Endodermal cell (in vitro differentiated cells): ENCODE measurements around the gene CDK10. TPM values are rescaled to one million over a fixed set of nuclear protein-coding genes. Genes with fewer than 3 reads are reported as not detected.

Source experiments
- DNase-seq: peaks from one replicate; pipeline ENCODE4 v3.0.0-alpha.2; 2017
- H3K27ac ChIP-seq: 2 replicates; pipeline ENCODE4 v1.5.1; 2013; ENCODE audit warnings: mild to moderate bottlenecking, low read depth, low read length, moderate library complexity
- H3K27me3 ChIP-seq: 2 replicates; pipeline ENCODE4 v1.6.1; 2013; ENCODE audit warnings: mild to moderate bottlenecking, low read length, moderate library complexity; ENCODE audit not compliant: insufficient read depth, control insufficient read depth, poor library complexity, severe bottlenecking
- H3K36me3 ChIP-seq: 2 replicates; pipeline ENCODE4 v1.7.0; 2013; ENCODE audit warnings: mild to moderate bottlenecking, low read length, moderate library complexity; ENCODE audit not compliant: control insufficient read depth, insufficient read depth
- H3K4me1 ChIP-seq: one replicate; pipeline ENCODE4 v1.7.0; 2013; ENCODE audit warnings: low read length; ENCODE audit not compliant: control insufficient read depth, insufficient read depth
- H3K4me3 ChIP-seq: 2 replicates; pipeline ENCODE4 v1.5.1; 2013; ENCODE audit warnings: mild to moderate bottlenecking, low read length, moderate library complexity
- H3K9ac ChIP-seq: 2 replicates; pipeline ENCODE4 v1.6.1; 2013; ENCODE audit warnings: mild to moderate bottlenecking, low read length, moderate library complexity; ENCODE audit not compliant: poor library complexity, severe bottlenecking; ENCODE audit errors: extremely low read depth
- H3K9me3 ChIP-seq: 2 replicates; pipeline ENCODE4 v1.6.1; 2013; ENCODE audit warnings: mild to moderate bottlenecking, low read length, moderate library complexity; ENCODE audit not compliant: control insufficient read depth
- H3K27ac Mint-ChIP-seq: 2 replicates; pipeline ENCODE4 v1.8.0; 2020; ENCODE audit warnings: mixed read lengths
- H3K27me3 Mint-ChIP-seq: 2 replicates; pipeline ENCODE4 v1.8.0; 2021; ENCODE audit warnings: mild to moderate bottlenecking, mixed read lengths; ENCODE audit not compliant: insufficient read depth
- H3K36me3 Mint-ChIP-seq: 2 replicates; pipeline ENCODE4 v1.8.0; 2020; ENCODE audit warnings: low read depth, mixed read lengths
- H3K4me1 Mint-ChIP-seq: 2 replicates; pipeline ENCODE4 v1.8.0; 2020; ENCODE audit warnings: mixed read lengths
- H3K4me3 Mint-ChIP-seq: 2 replicates; pipeline ENCODE4 v1.8.0; 2020; ENCODE audit warnings: mild to moderate bottlenecking, moderate library complexity, mixed read lengths
- H3K9me3 Mint-ChIP-seq: 2 replicates; pipeline ENCODE4 v1.8.0; 2020; ENCODE audit warnings: mild to moderate bottlenecking, mixed read lengths
- WGBS, 2 experiments: methylation state at CpG; one replicate each; pipeline versions ENCODE4 v1.1.5 to v1.1.7; 2013; ENCODE audit warnings: missing lambda C conversion rate in 2 of 2, mixed read lengths in 1 of 2; ENCODE audit not compliant: insufficient coverage in 1 of 2, insufficient read length in 1 of 2; 5-methylcytosine and 5-hydroxymethylcytosine counted together
- total RNA-seq, 2 donors: library from RNA; stranded (reverse); fragmentation: NEBNext Ultra II Directional in 1 of 2; extraction: Animal tissue kit (Norgen Biotek cat#: 25700) in 1 of 2; gene quantifications; 2 replicates in 1 of 2; 3 replicates in 1 of 2; pipeline ENCODE4 v1.2.1, GENCODE V29; 2021
- TF ChIP-seq, protein P1 (sequence below): fragments of 200-600 bp; sonication (generic); conservative IDR thresholded peaks from 2 replicates; pipeline ENCODE4 v1.5.0; 2021; ENCODE audit warnings: antibody characterized with exemption, mild to moderate bottlenecking

The CDK10 gene
- total RNA-seq, 2 donors from 2014 or later, result 108 to 123 TPM

DNA sequence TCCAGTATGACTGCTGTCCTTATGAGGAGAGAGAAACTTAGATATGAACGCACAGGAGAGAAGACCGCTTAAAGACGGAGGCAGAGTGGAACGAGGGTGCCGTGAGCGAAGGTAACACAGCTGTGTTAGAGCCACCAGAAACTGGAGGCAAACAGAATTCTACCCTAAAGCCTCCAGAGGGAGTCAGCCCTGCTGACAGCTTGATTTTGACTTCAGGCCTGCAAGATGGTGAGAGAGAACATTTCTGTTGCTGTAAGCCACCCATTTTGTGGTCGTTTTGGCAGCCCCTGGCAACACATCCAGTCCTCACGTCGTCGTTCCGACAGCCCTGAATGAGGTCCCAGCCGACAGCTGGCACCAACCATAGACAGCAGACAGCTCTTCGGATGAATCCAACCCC, 17.8 kb downstream of the CDK10 start:
- Histone ChIP-seq H3K9ac (no peak overlapping the region), H3K36me3 (peaks cover 2% of the 10 kb centered on the region), H3K27ac (no peak overlapping the region), H3K4me3 (no peak overlapping the region), H3K27me3 (no peaks in the 10 kb centered on the region), H3K9me3 (no peaks in the 10 kb centered on the region), H3K4me1 (peaks cover 7% of the 10 kb centered on the region)
- H3K4me1 Mint-ChIP-seq, result peaks cover 7% of the 10 kb centered on the region
- 86 to 92% methylated on average over 10 to 13 of the region's 13 CpGs for WGBS, 2 experiments
- H3K36me3 Mint-ChIP-seq, result peaks cover 6% of the 10 kb centered on the region
- no peak overlapping the region for H3K27ac Mint-ChIP-seq
- H3K4me3 Mint-ChIP-seq, result no peak overlapping the region
- peak; percentile 52 for DNase-seq
- H3K27me3 Mint-ChIP-seq, result peaks cover 8% of the 10 kb centered on the region
- TF ChIP-seq, protein P1, sequence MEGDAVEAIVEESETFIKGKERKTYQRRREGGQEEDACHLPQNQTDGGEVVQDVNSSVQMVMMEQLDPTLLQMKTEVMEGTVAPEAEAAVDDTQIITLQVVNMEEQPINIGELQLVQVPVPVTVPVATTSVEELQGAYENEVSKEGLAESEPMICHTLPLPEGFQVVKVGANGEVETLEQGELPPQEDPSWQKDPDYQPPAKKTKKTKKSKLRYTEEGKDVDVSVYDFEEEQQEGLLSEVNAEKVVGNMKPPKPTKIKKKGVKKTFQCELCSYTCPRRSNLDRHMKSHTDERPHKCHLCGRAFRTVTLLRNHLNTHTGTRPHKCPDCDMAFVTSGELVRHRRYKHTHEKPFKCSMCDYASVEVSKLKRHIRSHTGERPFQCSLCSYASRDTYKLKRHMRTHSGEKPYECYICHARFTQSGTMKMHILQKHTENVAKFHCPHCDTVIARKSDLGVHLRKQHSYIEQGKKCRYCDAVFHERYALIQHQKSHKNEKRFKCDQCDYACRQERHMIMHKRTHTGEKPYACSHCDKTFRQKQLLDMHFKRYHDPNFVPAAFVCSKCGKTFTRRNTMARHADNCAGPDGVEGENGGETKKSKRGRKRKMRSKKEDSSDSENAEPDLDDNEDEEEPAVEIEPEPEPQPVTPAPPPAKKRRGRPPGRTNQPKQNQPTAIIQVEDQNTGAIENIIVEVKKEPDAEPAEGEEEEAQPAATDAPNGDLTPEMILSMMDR, result peak; percentile 29
- H3K9me3 Mint-ChIP-seq, result no peaks in the 10 kb centered on the region

GRCh38 chr16:89705006-89705405, 18.5 kb downstream of the CDK10 start:
- Histone ChIP-seq H3K9me3 (no peaks in the 10 kb centered on the region), H3K4me1 (peaks cover 3% of the 10 kb centered on the region), H3K27ac (no peak overlapping the region), H3K27me3 (no peaks in the 10 kb centered on the region), H3K36me3 (no peaks in the 10 kb centered on the region), H3K4me3 (no peak overlapping the region), H3K9ac (no peak overlapping the region)
- Mint-ChIP-seq H3K4me3 (no peak overlapping the region), H3K27ac (no peak overlapping the region), H3K9me3 (no peaks in the 10 kb centered on the region), H3K27me3 (peaks cover 8% of the 10 kb centered on the region), H3K36me3 (no peaks in the 10 kb centered on the region), H3K4me1 (peaks cover 7% of the 10 kb centered on the region)
- WGBS, 2 experiments, result 92 to 93% methylated on average over 11 to 14 of the region's 15 CpGs
- TF ChIP-seq, protein P1, result no peak
- no peak for DNase-seq

DNA sequence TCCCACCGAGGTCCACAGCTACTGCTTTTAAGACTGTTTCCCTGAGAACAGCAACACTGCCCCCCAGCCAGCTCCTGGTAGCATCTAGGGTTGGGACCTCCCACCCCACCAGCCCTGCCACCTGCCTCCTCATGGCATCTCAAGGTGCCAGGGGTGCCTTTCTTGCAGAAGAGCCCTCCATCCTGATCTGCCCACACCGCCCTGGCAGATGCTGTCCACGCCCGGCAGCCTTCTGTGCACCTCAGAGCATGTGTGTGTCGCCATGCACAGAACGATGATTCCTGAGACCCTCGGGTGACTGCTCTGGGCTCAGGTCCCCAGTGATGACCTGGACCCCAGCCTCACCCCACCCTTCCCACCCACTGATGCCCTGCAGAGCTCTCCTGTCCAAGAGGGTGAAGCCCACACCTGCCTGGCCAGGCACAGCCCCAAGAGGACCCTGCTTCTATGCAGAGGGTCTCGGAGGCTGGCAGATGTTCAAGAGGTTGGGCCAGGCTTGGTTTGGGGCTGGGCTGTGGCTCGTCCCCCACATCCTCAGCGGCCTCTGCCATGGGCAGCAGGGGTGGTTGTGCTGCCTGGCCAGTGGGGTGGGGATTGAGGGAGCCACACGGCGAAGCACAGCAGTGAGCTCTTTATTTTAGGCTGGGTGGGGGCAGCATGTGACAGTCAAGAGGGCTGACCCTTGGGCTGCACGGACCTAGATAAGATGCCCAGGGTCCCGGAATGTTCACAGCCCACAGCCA, 20.2 kb downstream of the CDK10 start:
- 95 to 96% methylated on average over 11 to 14 of the region's 14 CpGs for WGBS, 2 experiments
- TF ChIP-seq, protein P1, result no peak
- Histone ChIP-seq H3K9ac (no peak overlapping the region), H3K27ac (no peak overlapping the region), H3K9me3 (no peaks in the 10 kb centered on the region), H3K4me3 (no peak overlapping the region), H3K4me1 (peaks cover 3% of the 10 kb centered on the region), H3K27me3 (no peaks in the 10 kb centered on the region), H3K36me3 (no peaks in the 10 kb centered on the region)
- no peak for DNase-seq
- Mint-ChIP-seq H3K4me1 (peaks cover 7% of the 10 kb centered on the region), H3K36me3 (no peaks in the 10 kb centered on the region), H3K27ac (no peak overlapping the region), H3K27me3 (peaks cover 9% of the 10 kb centered on the region), H3K4me3 (no peak overlapping the region), H3K9me3 (no peaks in the 10 kb centered on the region)
